GM03348 (cell line): ENCODE results near the gene CALHM3.
"Not testable (repeated sequence)": the region's sequence is repeated elsewhere in the genome, so short reads cannot be mapped to it uniquely, and the experiment has no call there.

Source experiments
- DNase-seq: peaks from one replicate; pipeline ENCODE4 v3.0.0; 2012; ENCODE audit warnings: low spot score

CALHM3 gene

GRCh38 chr10:103502849-103503660, 24.0 kb upstream of the CALHM3 start:
- no peak for DNase-seq

GRCh38 chr10:103501186-103501585, 22.1 kb upstream of the CALHM3 start:
- DNase-seq, result no peak

- no peak for DNase-seq
These were observed 21.4 kb upstream of the CALHM3 start for GRCh38 chr10:103500481-103500880.

GRCh38 chr10:103499881-103500280, 20.8 kb upstream of the CALHM3 start:
- DNase-seq, result no peak

- no peak for DNase-seq
These were observed 20.0 kb upstream of the CALHM3 start for GRCh38 chr10:103498936-103499638.

- DNase-seq, result no peak
These were observed 18.3 kb upstream of the CALHM3 start for GRCh38 chr10:103497161-103497915.

- DNase-seq, result no peak
These were observed 16.3 kb upstream of the CALHM3 start for GRCh38 chr10:103495321-103495720.

GRCh38 chr10:103493916-103494877, 15.2 kb upstream of the CALHM3 start:
- peak; percentile 65 for DNase-seq

- peak; percentile 51 for DNase-seq
These were observed 14.4 kb upstream of the CALHM3 start, which contains the start of gene NEURL1 for GRCh38 chr10:103493362-103493915. TSS of gene NEURL1 (plus strand) at chr10:103493705. CDS start at chr10:103494388, 683 bp downstream.

- DNase-seq, result no peak
These were observed 13.7 kb upstream of the CALHM3 start for GRCh38 chr10:103492655-103493261.

GRCh38 chr10:103491729-103492364, 12.8 kb upstream of the CALHM3 start:
- DNase-seq, result peak; percentile 93

- DNase-seq, result no peak
These were observed 11.9 kb upstream of the CALHM3 start for GRCh38 chr10:103490986-103491314.

GRCh38 chr10:103487410-103487708, 8.3 kb upstream of the CALHM3 start:
- no peak for DNase-seq

GRCh38 chr10:103486635-103487409, 7.8 kb upstream of the CALHM3 start:
- not testable (repeated sequence) for DNase-seq

- peak; percentile 79 for DNase-seq
These were observed 3.0 kb upstream of the CALHM3 start for GRCh38 chr10:103481974-103482531.

GRCh38 chr10:103480521-103480920, 1.5 kb upstream of the CALHM3 start:
- DNase-seq, result peak; percentile 64

GRCh38 chr10:103478671-103479070, 369 bp downstream of the CALHM3 start:
- no peak for DNase-seq

GRCh38 chr10:103476046-103476768, 2.8 kb downstream of the CALHM3 start:
- no peak for DNase-seq

- no peak for DNase-seq
These were observed 3.6 kb downstream of the CALHM3 start for GRCh38 chr10:103475437-103475836.
